HEK293 (cell line): ENCODE data around the gene MYL6B.

Source experiments
- BCL11A ChIP-seq: fragments of 450-650 bp; formaldehyde crosslinking; IDR thresholded peaks from 2 replicates; pipeline ENCODE4 v1.5.1; 2016; ENCODE audit warnings: low read depth, missing biosample characterization, missing genetic modification characterization
- EGR2 ChIP-seq: fragments of 450-650 bp; formaldehyde crosslinking; IDR thresholded peaks from 2 replicates; pipeline ENCODE4 v1.5.1; 2016; ENCODE audit warnings: low read depth, missing biosample characterization, missing genetic modification characterization
- GFI1B ChIP-seq: fragments of 450-650 bp; formaldehyde crosslinking; IDR thresholded peaks from 2 replicates; pipeline ENCODE4 v1.5.1; 2016; ENCODE audit warnings: missing biosample characterization, missing genetic modification characterization
- GLI2 ChIP-seq: fragments of 450-650 bp; formaldehyde crosslinking; IDR thresholded peaks from 2 replicates; pipeline ENCODE4; 2017; ENCODE audit warnings: missing biosample characterization, missing genetic modification characterization, low read depth, borderline replicate concordance
- GLI4 ChIP-seq: fragments of 450-650 bp; formaldehyde crosslinking; IDR thresholded peaks from 2 replicates; pipeline ENCODE4 v1.5.1; 2016; ENCODE audit warnings: missing biosample characterization, missing genetic modification characterization
- GLIS1 ChIP-seq: fragments of 450-650 bp; formaldehyde crosslinking; IDR thresholded peaks from 2 replicates; pipeline ENCODE4 v1.5.1; 2016; ENCODE audit warnings: missing biosample characterization, missing genetic modification characterization
- KLF10 ChIP-seq: fragments of 450-650 bp; IDR thresholded peaks from 2 replicates; pipeline ENCODE4 v1.5.1; 2018; ENCODE audit warnings: missing biosample characterization, mild to moderate bottlenecking, missing genetic modification characterization
- SCRT2 ChIP-seq: fragments of 450-650 bp; formaldehyde crosslinking; IDR thresholded peaks from 2 replicates; pipeline ENCODE4 v1.5.1; 2016; ENCODE audit warnings: missing biosample characterization, missing genetic modification characterization
- SP7 ChIP-seq: fragments of 450-650 bp; formaldehyde crosslinking; IDR thresholded peaks from 2 replicates; pipeline ENCODE4 v1.5.1; 2016; ENCODE audit warnings: missing biosample characterization, missing genetic modification characterization
- WT1 ChIP-seq: fragments of 450-650 bp; formaldehyde crosslinking; IDR thresholded peaks from 2 replicates; pipeline ENCODE4 v1.5.1; 2016; ENCODE audit warnings: missing biosample characterization, missing genetic modification characterization
- ZNF133 ChIP-seq: fragments of 450-650 bp; formaldehyde crosslinking; IDR thresholded peaks from 2 replicates; pipeline ENCODE4 v1.5.1; 2016; ENCODE audit warnings: missing biosample characterization, missing genetic modification characterization
- ZNF169 ChIP-seq: fragments of 450-650 bp; formaldehyde crosslinking; IDR thresholded peaks from 2 replicates; pipeline ENCODE4 v1.5.1; 2016; ENCODE audit warnings: missing biosample characterization, missing genetic modification characterization
- ZNF19 ChIP-seq: fragments of 450-650 bp; formaldehyde crosslinking; IDR thresholded peaks from 2 replicates; pipeline ENCODE4; 2016; ENCODE audit warnings: missing biosample characterization, missing genetic modification characterization, low read depth
- ZNF221 ChIP-seq: fragments of 450-650 bp; formaldehyde crosslinking; IDR thresholded peaks from 2 replicates; pipeline ENCODE4 v1.5.1; 2017; ENCODE audit warnings: missing biosample characterization, missing genetic modification characterization, borderline replicate concordance
- ZNF223 ChIP-seq: fragments of 450-650 bp; formaldehyde crosslinking; IDR thresholded peaks from 2 replicates; pipeline ENCODE4 v1.5.1; 2016; ENCODE audit warnings: missing biosample characterization, missing genetic modification characterization
- ZNF302 ChIP-seq: fragments of 450-650 bp; formaldehyde crosslinking; IDR thresholded peaks from 2 replicates; pipeline ENCODE4 v1.5.1; 2016; ENCODE audit warnings: missing biosample characterization, missing genetic modification characterization, low read depth
- ZNF335 ChIP-seq: fragments of 450-650 bp; formaldehyde crosslinking; conservative IDR thresholded peaks from 2 replicates; pipeline ENCODE4 v1.5.1; 2016; ENCODE audit warnings: missing biosample characterization, missing genetic modification characterization
- ZNF354C ChIP-seq: fragments of 450-650 bp; formaldehyde crosslinking; IDR thresholded peaks from 2 replicates; pipeline ENCODE4 v1.5.1; 2016; ENCODE audit warnings: missing biosample characterization, missing genetic modification characterization, low read depth, borderline replicate concordance
- ZNF433 ChIP-seq: fragments of 450-650 bp; formaldehyde crosslinking; IDR thresholded peaks from 2 replicates; pipeline ENCODE4 v1.5.1; 2016; ENCODE audit warnings: missing biosample characterization, missing genetic modification characterization, low read depth
- ZNF510 ChIP-seq: fragments of 450-650 bp; formaldehyde crosslinking; IDR thresholded peaks from 2 replicates; pipeline ENCODE4 v1.5.1; 2018; ENCODE audit warnings: mild to moderate bottlenecking, missing genetic modification characterization, missing biosample characterization; ENCODE audit not compliant: insufficient replicate concordance
- ZNF514 ChIP-seq: fragments of 450-650 bp; formaldehyde crosslinking; IDR thresholded peaks from 2 replicates; pipeline ENCODE4 v1.5.1; 2016; ENCODE audit warnings: missing biosample characterization, missing genetic modification characterization
- ZNF530 ChIP-seq: fragments of 450-650 bp; formaldehyde crosslinking; IDR thresholded peaks from 2 replicates; pipeline ENCODE4 v1.5.1; 2016; ENCODE audit warnings: low read depth, missing biosample characterization, missing genetic modification characterization
- ZNF610 ChIP-seq: fragments of 450-650 bp; formaldehyde crosslinking; IDR thresholded peaks from 2 replicates; pipeline ENCODE4 v1.5.1; 2016; ENCODE audit warnings: missing biosample characterization, missing genetic modification characterization, borderline replicate concordance
- ZNF707 ChIP-seq: fragments of 450-650 bp; formaldehyde crosslinking; IDR thresholded peaks from 2 replicates; pipeline ENCODE4 v1.5.1; 2016; ENCODE audit warnings: missing biosample characterization, missing genetic modification characterization
- ZNF747 ChIP-seq: fragments of 450-650 bp; formaldehyde crosslinking; IDR thresholded peaks from 2 replicates; pipeline ENCODE4 v1.5.1; 2016; ENCODE audit warnings: missing biosample characterization, missing genetic modification characterization
- ZNF791 ChIP-seq: fragments of 450-650 bp; formaldehyde crosslinking; IDR thresholded peaks from 2 replicates; pipeline ENCODE4 v1.5.1; 2016; ENCODE audit warnings: missing biosample characterization, missing genetic modification characterization
- ZNF843 ChIP-seq: fragments of 450-650 bp; formaldehyde crosslinking; IDR thresholded peaks from 2 replicates; pipeline ENCODE4 v1.5.1; 2016; ENCODE audit warnings: missing biosample characterization, missing genetic modification characterization
- ZSCAN16 ChIP-seq: fragments of 450-650 bp; formaldehyde crosslinking; IDR thresholded peaks from 2 replicates; pipeline ENCODE4 v1.5.1; 2016; ENCODE audit warnings: missing biosample characterization, missing genetic modification characterization
- TF ChIP-seq, protein P1 (sequence below): fragments of 450-650 bp; formaldehyde crosslinking; optimal IDR thresholded peaks from 2 replicates; pipeline ENCODE3; 2016; ENCODE audit warnings: missing biosample characterization, mild to moderate bottlenecking, missing genetic modification characterization
- TF ChIP-seq, protein P2 (sequence below): fragments of 450-650 bp; formaldehyde crosslinking; IDR thresholded peaks from 2 replicates; pipeline ENCODE4 v1.5.1; 2016; ENCODE audit warnings: missing biosample characterization, missing genetic modification characterization
- TF ChIP-seq, protein P3 (sequence below): fragments of 450-650 bp; formaldehyde crosslinking; IDR thresholded peaks from 2 replicates; pipeline ENCODE4 v1.5.1; 2016; ENCODE audit warnings: missing biosample characterization, missing genetic modification characterization
- TF ChIP-seq, protein P4 (sequence below): fragments of 450-650 bp; formaldehyde crosslinking; IDR thresholded peaks from 2 replicates; pipeline ENCODE4 v1.5.1; 2016; ENCODE audit warnings: missing biosample characterization, missing genetic modification characterization
- TF ChIP-seq, protein P5 (sequence below): fragments of 450-650 bp; formaldehyde crosslinking; IDR thresholded peaks from 2 replicates; pipeline ENCODE4 v1.5.1; 2016; ENCODE audit warnings: missing biosample characterization, missing genetic modification characterization

MYL6B gene

DNA sequence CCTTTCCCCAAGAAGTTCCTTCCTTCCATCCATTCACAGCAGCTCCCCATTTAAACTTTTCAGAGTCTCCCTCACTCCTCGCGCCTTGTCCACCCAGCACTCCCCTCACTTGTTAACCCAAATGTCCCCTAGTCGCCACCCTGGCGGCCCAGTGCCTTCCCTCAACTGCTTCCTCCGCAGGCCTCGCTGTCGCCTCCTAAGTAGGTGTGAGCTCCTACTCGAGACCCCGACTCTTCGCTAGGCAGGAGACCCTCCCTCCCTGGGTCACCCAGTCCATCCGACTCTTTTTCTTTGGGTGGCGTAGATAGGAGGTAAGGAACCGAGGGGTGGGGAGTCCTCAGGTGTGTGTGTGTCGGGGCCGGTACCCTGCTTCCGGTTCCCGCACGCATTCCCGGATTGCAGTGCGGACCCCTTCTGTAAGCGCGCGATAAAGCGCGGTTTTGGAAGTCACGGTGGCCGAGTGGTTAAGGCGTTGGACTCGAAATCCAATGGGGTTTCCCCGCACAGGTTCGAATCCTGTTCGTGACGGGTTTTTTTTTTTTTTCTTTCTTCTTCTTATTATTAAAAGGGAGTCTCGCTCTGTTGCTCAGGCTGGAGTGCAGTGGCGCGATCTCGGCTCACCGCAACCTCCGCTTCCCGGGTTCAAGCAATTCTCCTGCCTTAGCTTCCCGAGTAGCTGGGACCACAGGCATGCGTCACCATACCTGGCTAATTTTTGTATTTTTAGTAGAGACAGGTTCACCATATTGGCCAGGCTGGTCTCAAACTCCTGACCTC, 37.7 kb downstream of the MYL6B start (continued):
- no peak for TF ChIP-seq ZNF433 (tag by site-specific recombination)
- TF ChIP-seq ZNF354C (tag by site-specific recombination), result no peak
- no peak for TF ChIP-seq ZNF133 (tag by site-specific recombination)
- peak; percentile 34; the same call in 1 of the 2 replicates for TF ChIP-seq WT1 (tag by site-specific recombination)
- peak; percentile 95 for TF ChIP-seq SCRT2 (tag by site-specific recombination)
- TF ChIP-seq ZNF169 (tag by site-specific recombination), result no peak
- TF ChIP-seq ZNF530 (tag by site-specific recombination), result no peak
- TF ChIP-seq GLI4 (tag by site-specific recombination), result 0 out of 2 replicates have a peak, but pooled peaks have one; percentile 15
- TF ChIP-seq, protein P1, sequence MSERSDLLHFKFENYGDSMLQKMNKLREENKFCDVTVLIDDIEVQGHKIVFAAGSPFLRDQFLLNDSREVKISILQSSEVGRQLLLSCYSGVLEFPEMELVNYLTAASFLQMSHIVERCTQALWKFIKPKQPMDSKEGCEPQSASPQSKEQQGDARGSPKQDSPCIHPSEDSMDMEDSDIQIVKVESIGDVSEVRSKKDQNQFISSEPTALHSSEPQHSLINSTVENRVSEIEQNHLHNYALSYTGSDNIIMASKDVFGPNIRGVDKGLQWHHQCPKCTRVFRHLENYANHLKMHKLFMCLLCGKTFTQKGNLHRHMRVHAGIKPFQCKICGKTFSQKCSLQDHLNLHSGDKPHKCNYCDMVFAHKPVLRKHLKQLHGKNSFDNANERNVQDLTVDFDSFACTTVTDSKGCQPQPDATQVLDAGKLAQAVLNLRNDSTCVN, result peak; percentile 70
- peak; percentile 87 for TF ChIP-seq ZNF610 (tag by site-specific recombination)
- TF ChIP-seq, protein P2, sequence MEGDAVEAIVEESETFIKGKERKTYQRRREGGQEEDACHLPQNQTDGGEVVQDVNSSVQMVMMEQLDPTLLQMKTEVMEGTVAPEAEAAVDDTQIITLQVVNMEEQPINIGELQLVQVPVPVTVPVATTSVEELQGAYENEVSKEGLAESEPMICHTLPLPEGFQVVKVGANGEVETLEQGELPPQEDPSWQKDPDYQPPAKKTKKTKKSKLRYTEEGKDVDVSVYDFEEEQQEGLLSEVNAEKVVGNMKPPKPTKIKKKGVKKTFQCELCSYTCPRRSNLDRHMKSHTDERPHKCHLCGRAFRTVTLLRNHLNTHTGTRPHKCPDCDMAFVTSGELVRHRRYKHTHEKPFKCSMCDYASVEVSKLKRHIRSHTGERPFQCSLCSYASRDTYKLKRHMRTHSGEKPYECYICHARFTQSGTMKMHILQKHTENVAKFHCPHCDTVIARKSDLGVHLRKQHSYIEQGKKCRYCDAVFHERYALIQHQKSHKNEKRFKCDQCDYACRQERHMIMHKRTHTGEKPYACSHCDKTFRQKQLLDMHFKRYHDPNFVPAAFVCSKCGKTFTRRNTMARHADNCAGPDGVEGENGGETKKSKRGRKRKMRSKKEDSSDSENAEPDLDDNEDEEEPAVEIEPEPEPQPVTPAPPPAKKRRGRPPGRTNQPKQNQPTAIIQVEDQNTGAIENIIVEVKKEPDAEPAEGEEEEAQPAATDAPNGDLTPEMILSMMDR, result 0 out of 2 replicates have a peak, but pooled peaks have one; percentile 33
- TF ChIP-seq, protein P3, sequence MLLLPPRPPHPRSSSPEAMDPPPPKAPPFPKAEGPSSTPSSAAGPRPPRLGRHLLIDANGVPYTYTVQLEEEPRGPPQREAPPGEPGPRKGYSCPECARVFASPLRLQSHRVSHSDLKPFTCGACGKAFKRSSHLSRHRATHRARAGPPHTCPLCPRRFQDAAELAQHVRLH (tag by site-specific recombination), result peak; percentile 93
- TF ChIP-seq ZNF707 (tag by site-specific recombination), result 0 out of 2 replicates have a peak, but pooled peaks have one; percentile 11
- 0 out of 2 replicates have a peak, but pooled peaks have one; percentile 18 for TF ChIP-seq GLIS1 (tag by site-specific recombination)
- TF ChIP-seq SP7 (tag by site-specific recombination), result peak; percentile 89
- TF ChIP-seq, protein P4, sequence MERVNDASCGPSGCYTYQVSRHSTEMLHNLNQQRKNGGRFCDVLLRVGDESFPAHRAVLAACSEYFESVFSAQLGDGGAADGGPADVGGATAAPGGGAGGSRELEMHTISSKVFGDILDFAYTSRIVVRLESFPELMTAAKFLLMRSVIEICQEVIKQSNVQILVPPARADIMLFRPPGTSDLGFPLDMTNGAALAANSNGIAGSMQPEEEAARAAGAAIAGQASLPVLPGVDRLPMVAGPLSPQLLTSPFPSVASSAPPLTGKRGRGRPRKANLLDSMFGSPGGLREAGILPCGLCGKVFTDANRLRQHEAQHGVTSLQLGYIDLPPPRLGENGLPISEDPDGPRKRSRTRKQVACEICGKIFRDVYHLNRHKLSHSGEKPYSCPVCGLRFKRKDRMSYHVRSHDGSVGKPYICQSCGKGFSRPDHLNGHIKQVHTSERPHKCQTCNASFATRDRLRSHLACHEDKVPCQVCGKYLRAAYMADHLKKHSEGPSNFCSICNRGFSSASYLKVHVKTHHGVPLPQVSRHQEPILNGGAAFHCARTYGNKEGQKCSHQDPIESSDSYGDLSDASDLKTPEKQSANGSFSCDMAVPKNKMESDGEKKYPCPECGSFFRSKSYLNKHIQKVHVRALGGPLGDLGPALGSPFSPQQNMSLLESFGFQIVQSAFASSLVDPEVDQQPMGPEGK (tag by site-specific recombination), result peak; percentile 93
- no peak for TF ChIP-seq ZNF510 (tag by site-specific recombination)
- TF ChIP-seq GFI1B (tag by site-specific recombination), result peak; percentile 32; the same call in 1 of the 2 replicates
- peak; percentile 57 for TF ChIP-seq ZNF843
- TF ChIP-seq KLF10 (tag by site-specific recombination), result peak; percentile 68
- no peak for TF ChIP-seq ZNF19 (tag by site-specific recombination)
- 0 out of 2 replicates have a peak, but pooled peaks have one; percentile 6 for TF ChIP-seq EGR2 (tag by site-specific recombination)
- TF ChIP-seq ZNF514 (tag by site-specific recombination), result no peak
- TF ChIP-seq ZNF221 (tag by site-specific recombination), result no peak
- TF ChIP-seq BCL11A (tag by site-specific recombination), result no peak
- TF ChIP-seq GLI2, result no peak
- no peak for TF ChIP-seq ZNF302 (tag by site-specific recombination)
- peak; percentile 96 for TF ChIP-seq ZNF335 (tag by site-specific recombination)
- TF ChIP-seq ZNF223 (tag by site-specific recombination), result no peak
- no peak for TF ChIP-seq ZSCAN16
- no peak for TF ChIP-seq ZNF747 (tag by site-specific recombination)
- no peak for TF ChIP-seq ZNF791 (tag by site-specific recombination)
- TF ChIP-seq, protein P5, sequence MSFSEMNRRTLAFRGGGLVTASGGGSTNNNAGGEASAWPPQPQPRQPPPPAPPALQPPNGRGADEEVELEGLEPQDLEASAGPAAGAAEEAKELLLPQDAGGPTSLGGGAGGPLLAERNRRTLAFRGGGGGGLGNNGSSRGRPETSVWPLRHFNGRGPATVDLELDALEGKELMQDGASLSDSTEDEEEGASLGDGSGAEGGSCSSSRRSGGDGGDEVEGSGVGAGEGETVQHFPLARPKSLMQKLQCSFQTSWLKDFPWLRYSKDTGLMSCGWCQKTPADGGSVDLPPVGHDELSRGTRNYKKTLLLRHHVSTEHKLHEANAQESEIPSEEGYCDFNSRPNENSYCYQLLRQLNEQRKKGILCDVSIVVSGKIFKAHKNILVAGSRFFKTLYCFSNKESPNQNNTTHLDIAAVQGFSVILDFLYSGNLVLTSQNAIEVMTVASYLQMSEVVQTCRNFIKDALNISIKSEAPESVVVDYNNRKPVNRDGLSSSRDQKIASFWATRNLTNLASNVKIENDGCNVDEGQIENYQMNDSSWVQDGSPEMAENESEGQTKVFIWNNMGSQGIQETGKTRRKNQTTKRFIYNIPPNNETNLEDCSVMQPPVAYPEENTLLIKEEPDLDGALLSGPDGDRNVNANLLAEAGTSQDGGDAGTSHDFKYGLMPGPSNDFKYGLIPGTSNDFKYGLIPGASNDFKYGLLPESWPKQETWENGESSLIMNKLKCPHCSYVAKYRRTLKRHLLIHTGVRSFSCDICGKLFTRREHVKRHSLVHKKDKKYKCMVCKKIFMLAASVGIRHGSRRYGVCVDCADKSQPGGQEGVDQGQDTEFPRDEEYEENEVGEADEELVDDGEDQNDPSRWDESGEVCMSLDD, result peak; percentile 77
